Keratinocyte (primary cell): ENCODE measurements around the gene ODAD3. TPM values are rescaled to one million over a fixed set of nuclear protein-coding genes. Genes with fewer than 3 reads are reported as not detected.

Experiments used
- DNase-seq: peaks from one replicate; pipeline ENCODE4 v3.0.0-alpha.2; 2011; ENCODE audit warnings: low read depth, missing footprints, low spot score
- FAIRE-seq: peaks from 2 replicates; lab custom pipeline; 2011; peaks lifted over from hg19 to GRCh38; lab: Jason Lieb, UNC
- H2AFZ ChIP-seq: 2 replicates; pipeline ENCODE4 v1.6.0; 2012; ENCODE audit warnings: low read length, control low read depth, inconsistent platforms; ENCODE audit not compliant: control insufficient read depth
- H3K27ac ChIP-seq: 2 replicates; pipeline ENCODE4 v1.5.1; 2011; ENCODE audit warnings: low read length; ENCODE audit not compliant: control insufficient read depth, insufficient read depth
- H3K27me3 ChIP-seq: 3 replicates; pipeline ENCODE4 v1.6.0; 2011; ENCODE audit warnings: low read length; ENCODE audit not compliant: control insufficient read depth, insufficient read depth; ENCODE audit errors: extremely low read depth
- H3K36me3 ChIP-seq, 2 experiments: 2 replicates in 1 of 2; 3 replicates in 1 of 2; pipeline ENCODE4 v1.5.1; 2011; ENCODE audit warnings: low read length in 2 of 2, mild to moderate bottlenecking in 1 of 2; ENCODE audit not compliant: control insufficient read depth in 2 of 2, insufficient read depth in 2 of 2; ENCODE audit errors: extremely low read depth in 1 of 2
- H3K4me1 ChIP-seq: 3 replicates; pipeline ENCODE4 v1.5.1; 2011; ENCODE audit warnings: low read length; ENCODE audit not compliant: control insufficient read depth, insufficient read depth; ENCODE audit errors: extremely low read depth
- H3K4me2 ChIP-seq: 3 replicates; pipeline ENCODE4 v1.6.0; 2011; ENCODE audit warnings: low read depth, low read length; ENCODE audit not compliant: control insufficient read depth, insufficient read depth; ENCODE audit errors: extremely low read depth
- H3K4me3 ChIP-seq, 3 experiments: fragments of 200-600 bp in 1 of 3; sonication (generic) in 1 of 3; 2 replicates in 2 of 3; 3 replicates in 1 of 3; pipeline ENCODE4 v1.5.1; 2011 to 2016; ENCODE audit warnings: low read length in 3 of 3, mild to moderate bottlenecking in 3 of 3, control low read depth in 2 of 3, inconsistent platforms in 1 of 3, low read depth in 1 of 3, mixed read lengths in 1 of 3, mixed run types in 1 of 3, moderate library complexity in 1 of 3; ENCODE audit not compliant: control insufficient read depth in 2 of 3, insufficient read depth in 2 of 3; ENCODE audit errors: extremely low read depth in 1 of 3
- H3K79me2 ChIP-seq: 2 replicates; pipeline ENCODE4 v1.6.0; 2012; ENCODE audit warnings: low read length; ENCODE audit not compliant: control insufficient read depth, insufficient read depth
- H3K9ac ChIP-seq: 3 replicates; pipeline ENCODE4 v1.6.0; 2011; ENCODE audit warnings: low read length; ENCODE audit not compliant: control insufficient read depth, insufficient read depth; ENCODE audit errors: extremely low read depth
- H3K9me1 ChIP-seq: 3 replicates; pipeline ENCODE4 v1.6.0; 2011; ENCODE audit warnings: low read length; ENCODE audit not compliant: control insufficient read depth, insufficient read depth; ENCODE audit errors: extremely low read depth
- H3K9me3 ChIP-seq: 2 replicates; pipeline ENCODE4 v1.5.1; 2012; ENCODE audit warnings: low read depth, low read length; ENCODE audit not compliant: control insufficient read depth
- H4K20me1 ChIP-seq: 3 replicates; pipeline ENCODE4 v1.6.0; 2011; ENCODE audit warnings: low read length; ENCODE audit not compliant: control insufficient read depth, insufficient read depth; ENCODE audit errors: extremely low read depth
- EZH2 ChIP-seq: IDR thresholded peaks from one replicate; pipeline ENCODE4 v1.6.1; 2012; ENCODE audit warnings: inconsistent platforms, mild to moderate bottlenecking, low read length, moderate library complexity
- dilution Hi-C: fragments of 300-500 bp; cut with MboI; formaldehyde crosslinking; loops from one replicate; pipeline ENCODE4 v1.7.0; 2020; ENCODE audit warnings: low sequenced_read_pairs; ENCODE audit not compliant: extremely low pct_ligation_motif_present
- polyA plus RNA-seq, 5 experiments: library from polyadenylated mRNA; depleted of rRNA in 3 of 5; stranded (reverse) in 3 of 5; stranded (forward) in 1 of 5; unstranded in 1 of 5; fragments of >200 nt; gene quantifications; 1 replicate in 1 of 5; 2 replicates in 3 of 5; 3 replicates in 1 of 5; pipeline versions ENCODE4 v1.2.1 to v1.2.3, GENCODE V29; 2011 to 2012; ENCODE audit warnings: missing spikeins in 2 of 5, low read depth in 1 of 5, low replicate concordance in 1 of 5
- TF ChIP-seq, protein P1 (sequence below), 3 experiments: IDR thresholded peaks in 1 of 3; conservative IDR thresholded peaks in 1 of 3; optimal IDR thresholded peaks in 1 of 3; 2 replicates in 2 of 3; 3 replicates in 1 of 3; pipeline versions ENCODE3 to v1.5.1; 2011; ENCODE audit warnings: low read length in 3 of 3, mild to moderate bottlenecking in 3 of 3, moderate library complexity in 2 of 3, control low read depth in 1 of 3, inconsistent platforms in 1 of 3; ENCODE audit not compliant: insufficient read depth in 2 of 3; ENCODE audit errors: extremely low read depth in 1 of 3

ODAD3 gene
- polyA plus RNA-seq, 1 donor (not counting 4 experiments of a cell fraction or from before 2014, with no cell fraction given) = 0.09 TPM

DNA sequence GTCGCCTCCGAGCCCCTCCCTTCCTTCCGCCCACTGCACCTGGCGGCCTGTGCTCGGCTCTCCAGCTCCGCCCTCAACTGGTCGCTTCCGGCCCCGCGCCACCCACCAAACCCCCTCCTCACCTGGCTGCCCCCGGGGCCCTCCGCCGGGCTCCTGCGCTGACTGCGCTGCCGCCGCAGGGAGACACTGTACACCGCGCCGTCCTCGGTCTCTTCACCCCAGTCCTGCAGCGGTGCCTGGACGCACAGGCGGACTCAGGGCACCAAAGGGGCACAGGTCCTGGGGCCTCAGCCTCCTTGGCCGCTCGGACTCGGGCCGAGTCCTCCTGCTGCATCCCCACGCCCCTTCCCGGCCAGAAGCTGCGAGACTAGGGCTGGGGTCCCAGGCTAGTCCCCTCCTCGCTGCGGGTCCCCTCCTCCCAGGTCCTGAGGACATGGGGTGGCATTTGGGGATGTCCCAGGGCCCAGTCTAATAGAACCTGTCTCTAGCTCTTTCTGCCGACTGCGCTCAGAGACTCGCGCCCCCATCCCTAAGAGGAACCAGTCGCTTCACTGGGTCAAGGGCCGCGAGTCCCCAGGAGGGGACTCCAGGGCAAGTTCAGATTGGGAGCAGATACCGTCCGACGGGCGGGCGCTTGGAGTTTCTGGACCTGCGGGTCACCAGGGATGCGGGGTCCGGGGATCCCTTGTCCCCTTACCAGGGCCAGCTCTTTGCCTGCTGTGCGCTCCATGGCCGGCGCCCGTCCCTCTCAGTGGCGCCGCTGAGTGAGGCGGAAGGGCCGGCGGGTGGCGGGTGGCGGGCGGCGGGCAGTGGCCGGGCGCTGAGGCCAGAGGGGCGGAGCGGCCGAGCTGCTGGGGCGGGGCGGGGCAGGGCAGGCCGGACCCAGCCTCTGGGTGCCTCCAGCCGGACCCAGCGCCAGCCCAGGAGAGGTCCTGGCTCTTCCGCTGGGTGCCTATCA is 16.1 kb downstream of the ODAD3 start, which contains the start of gene RGL3:
Gene RGL3 (minus strand): TSS at position 766 of the 958 bp plus-strand sequence. CDS start 36 bp downstream, at position 730.
- Histone ChIP-seq H3K27me3 (peaks cover 58% of the 10 kb centered on the region), H3K4me2 (peak within 1 kb of the TSS; percentile 10), H3K79me2 (no peaks in the 10 kb centered on the region), H3K27ac (no peak within 1 kb of the TSS), H3K36me3 (no peaks in the 10 kb centered on the region), H3K4me3 (no peak within 1 kb of the TSS), H3K9ac (no peak within 1 kb of the TSS), H4K20me1 (no peaks in the 10 kb centered on the region), H3K4me1 (peaks cover 21% of the 10 kb centered on the region), H3K9me3 (no peaks in the 10 kb centered on the region), H3K9me1 (no peaks in the 10 kb centered on the region), H2AFZ (no peak within 1 kb of the TSS)
- DNase-seq = no peak
- dilution Hi-C loops = no loop called here
- TF ChIP-seq, protein P1, sequence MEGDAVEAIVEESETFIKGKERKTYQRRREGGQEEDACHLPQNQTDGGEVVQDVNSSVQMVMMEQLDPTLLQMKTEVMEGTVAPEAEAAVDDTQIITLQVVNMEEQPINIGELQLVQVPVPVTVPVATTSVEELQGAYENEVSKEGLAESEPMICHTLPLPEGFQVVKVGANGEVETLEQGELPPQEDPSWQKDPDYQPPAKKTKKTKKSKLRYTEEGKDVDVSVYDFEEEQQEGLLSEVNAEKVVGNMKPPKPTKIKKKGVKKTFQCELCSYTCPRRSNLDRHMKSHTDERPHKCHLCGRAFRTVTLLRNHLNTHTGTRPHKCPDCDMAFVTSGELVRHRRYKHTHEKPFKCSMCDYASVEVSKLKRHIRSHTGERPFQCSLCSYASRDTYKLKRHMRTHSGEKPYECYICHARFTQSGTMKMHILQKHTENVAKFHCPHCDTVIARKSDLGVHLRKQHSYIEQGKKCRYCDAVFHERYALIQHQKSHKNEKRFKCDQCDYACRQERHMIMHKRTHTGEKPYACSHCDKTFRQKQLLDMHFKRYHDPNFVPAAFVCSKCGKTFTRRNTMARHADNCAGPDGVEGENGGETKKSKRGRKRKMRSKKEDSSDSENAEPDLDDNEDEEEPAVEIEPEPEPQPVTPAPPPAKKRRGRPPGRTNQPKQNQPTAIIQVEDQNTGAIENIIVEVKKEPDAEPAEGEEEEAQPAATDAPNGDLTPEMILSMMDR (optimal IDR thresholded peaks at IDR 0.05 in 1 of 3, IDR thresholded peaks at IDR 0.05 in 1 of 3, conservative IDR thresholded peaks at IDR 0.05 in 1 of 3; ENCODE audit: extremely low read depth in 1 of 3, insufficient read depth in 2 of 3, low read length in 3 of 3) = no peak
- peak; percentile 97 for TF ChIP-seq EZH2
- FAIRE-seq = no peak

DNA sequence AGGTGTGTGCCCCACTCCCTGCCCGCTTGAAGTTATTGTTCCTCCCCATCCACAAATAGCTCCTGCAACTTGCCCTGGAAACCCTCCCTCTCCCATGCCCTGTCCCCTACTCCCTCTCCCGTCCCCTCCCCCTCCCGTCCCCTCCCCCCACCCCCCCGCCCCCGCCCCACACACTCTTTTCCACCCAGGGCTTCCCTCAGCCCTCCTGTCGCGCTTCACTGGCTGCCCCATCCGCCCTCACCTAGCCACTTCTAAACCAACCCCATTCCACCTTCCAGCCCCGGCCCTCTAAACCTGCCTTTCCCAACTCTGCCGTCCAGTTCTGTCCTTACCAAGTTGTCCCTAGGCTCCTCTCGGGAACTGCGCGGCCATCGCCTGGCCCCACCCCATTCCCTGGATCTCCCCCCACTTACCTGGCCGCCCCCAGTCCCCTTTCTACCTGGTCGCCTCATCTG is 16.8 kb downstream of the ODAD3 start:
- Histone ChIP-seq H2AFZ (no peak overlapping the region), H3K9me1 (no peaks in the 10 kb centered on the region), H3K9me3 (no peaks in the 10 kb centered on the region), H3K36me3 (no peaks in the 10 kb centered on the region), H3K27me3 (peaks cover 51% of the 10 kb centered on the region), H4K20me1 (no peaks in the 10 kb centered on the region), H3K27ac (no peak overlapping the region), H3K9ac (no peak overlapping the region), H3K79me2 (no peaks in the 10 kb centered on the region), H3K4me2 (no peak overlapping the region), H3K4me1 (peaks cover 15% of the 10 kb centered on the region), H3K4me3 (no peak overlapping the region)
- FAIRE-seq (no peak), DNase-seq (no peak)
- dilution Hi-C loops = no loop called here
- TF ChIP-seq EZH2 = no peak
- TF ChIP-seq, protein P1 (optimal IDR thresholded peaks at IDR 0.05 in 1 of 3, IDR thresholded peaks at IDR 0.05 in 1 of 3, conservative IDR thresholded peaks at IDR 0.05 in 1 of 3; ENCODE audit: extremely low read depth in 1 of 3, insufficient read depth in 2 of 3, low read length in 3 of 3) = no peak
